GM12875 (cell line): ENCODE data around the gene KANSL3.
A peak's percentile ranks its signal among the peaks of the same experiment; 100 is the strongest.

Experiments used
- H3K4me3 ChIP-seq: one replicate; pipeline ENCODE4 v1.5.1; 2011; ENCODE audit warnings: low read depth, low read length, control low read depth
- TF ChIP-seq, protein P1 (sequence below): IDR thresholded peaks from 2 replicates; pipeline ENCODE4 v1.5.1; 2011; ENCODE audit warnings: low read depth, mild to moderate bottlenecking, control low read depth, inconsistent platforms, low read length, moderate library complexity, borderline replicate concordance; ENCODE audit not compliant: insufficient read depth

Gene KANSL3

DNA sequence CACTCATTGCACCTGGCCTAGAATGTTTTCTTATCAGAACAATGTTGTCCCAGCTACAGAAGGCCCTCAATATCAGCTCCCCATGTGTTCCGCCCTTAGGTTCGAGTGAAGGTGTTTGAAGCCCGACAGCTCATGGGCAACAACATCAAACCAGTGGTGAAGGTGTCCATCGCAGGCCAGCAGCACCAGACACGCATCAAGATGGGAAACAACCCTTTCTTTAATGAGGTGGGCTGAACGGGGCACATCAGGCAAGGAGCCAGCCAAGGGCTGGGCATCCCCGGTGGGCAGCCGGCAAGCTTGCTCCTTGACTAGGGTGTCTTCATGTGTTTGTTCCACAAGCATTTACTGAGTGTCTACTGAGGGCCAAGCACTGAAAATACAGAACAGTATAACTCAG is 13.7 kb upstream of the KANSL3 start:
- no peak overlapping the region for H3K4me3 ChIP-seq
- TF ChIP-seq, protein P1, sequence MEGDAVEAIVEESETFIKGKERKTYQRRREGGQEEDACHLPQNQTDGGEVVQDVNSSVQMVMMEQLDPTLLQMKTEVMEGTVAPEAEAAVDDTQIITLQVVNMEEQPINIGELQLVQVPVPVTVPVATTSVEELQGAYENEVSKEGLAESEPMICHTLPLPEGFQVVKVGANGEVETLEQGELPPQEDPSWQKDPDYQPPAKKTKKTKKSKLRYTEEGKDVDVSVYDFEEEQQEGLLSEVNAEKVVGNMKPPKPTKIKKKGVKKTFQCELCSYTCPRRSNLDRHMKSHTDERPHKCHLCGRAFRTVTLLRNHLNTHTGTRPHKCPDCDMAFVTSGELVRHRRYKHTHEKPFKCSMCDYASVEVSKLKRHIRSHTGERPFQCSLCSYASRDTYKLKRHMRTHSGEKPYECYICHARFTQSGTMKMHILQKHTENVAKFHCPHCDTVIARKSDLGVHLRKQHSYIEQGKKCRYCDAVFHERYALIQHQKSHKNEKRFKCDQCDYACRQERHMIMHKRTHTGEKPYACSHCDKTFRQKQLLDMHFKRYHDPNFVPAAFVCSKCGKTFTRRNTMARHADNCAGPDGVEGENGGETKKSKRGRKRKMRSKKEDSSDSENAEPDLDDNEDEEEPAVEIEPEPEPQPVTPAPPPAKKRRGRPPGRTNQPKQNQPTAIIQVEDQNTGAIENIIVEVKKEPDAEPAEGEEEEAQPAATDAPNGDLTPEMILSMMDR, result no peak

DNA sequence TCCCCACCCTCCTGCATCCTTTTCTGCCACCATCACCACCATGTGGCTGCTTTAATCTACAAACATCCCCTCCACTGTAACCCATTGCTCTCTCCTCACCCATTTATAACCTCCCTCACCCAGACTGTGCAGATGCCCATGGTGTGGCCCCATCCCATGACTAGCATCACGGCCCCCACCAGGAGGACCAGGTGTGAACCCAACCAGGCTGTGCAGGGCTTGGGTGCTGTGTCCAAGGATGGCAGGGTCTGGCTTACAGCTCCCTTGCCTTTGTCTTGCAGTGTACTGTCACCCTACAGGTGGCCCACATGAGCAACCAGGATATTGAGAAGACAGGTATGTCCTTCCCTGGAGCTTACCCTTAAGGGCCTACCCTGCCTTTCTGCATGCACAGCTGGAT is 11.2 kb upstream of the KANSL3 start:
- TF ChIP-seq, protein P1, result no peak
- no peak overlapping the region for H3K4me3 ChIP-seq

DNA sequence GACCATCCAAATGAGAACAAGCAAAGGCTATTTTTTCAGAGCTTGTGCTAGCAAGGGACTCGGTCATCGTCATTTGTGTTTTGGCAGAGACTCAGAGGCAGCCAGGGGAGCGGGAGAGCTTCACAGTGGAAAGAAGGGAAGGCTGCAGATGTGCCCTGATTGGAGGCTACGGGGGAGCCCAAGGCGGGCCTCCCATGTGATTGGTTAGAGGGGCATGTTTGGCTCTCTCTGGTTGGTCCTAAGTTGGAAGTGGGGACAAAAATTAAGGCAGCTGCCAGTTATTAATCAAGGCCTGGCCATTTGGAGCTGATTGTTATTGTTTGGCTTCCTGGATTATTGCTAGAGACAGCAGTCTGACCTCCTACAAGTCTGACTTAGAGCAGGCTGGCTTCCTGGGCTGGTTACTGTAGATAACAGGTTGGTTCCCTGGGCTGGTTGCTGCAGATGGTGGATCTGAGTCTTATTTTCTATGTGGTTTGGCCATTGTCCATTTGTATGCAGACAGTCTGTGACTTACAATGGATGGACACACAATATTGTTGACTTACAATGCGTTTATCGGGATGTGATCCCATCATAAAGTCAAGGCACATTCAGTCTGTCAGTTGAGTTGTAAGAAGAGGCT is 10.3 kb upstream of the KANSL3 start:
- no peak overlapping the region for H3K4me3 ChIP-seq
- TF ChIP-seq, protein P1, result no peak

DNA sequence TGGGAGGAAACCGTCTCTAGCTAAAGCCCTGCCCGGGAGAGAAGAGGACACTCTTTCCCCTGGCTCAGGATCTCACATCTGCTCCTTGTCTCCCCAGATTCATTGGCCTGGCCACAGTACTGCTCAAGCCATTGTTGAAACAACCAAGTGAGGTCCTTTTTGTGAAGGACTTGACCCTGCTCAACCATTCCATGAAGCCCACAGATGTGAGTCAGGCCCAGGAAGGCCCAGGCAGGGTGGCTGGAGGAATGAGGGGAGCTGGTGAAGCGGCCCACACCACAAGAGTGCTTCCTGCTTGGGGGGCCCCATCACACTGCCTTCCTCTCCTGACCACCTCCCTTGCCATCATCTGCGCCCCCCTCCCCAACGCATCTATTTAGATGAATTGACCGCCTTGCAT is 9.6 kb upstream of the KANSL3 start:
- H3K4me3 ChIP-seq, result no peak overlapping the region
- TF ChIP-seq, protein P1, result no peak

DNA sequence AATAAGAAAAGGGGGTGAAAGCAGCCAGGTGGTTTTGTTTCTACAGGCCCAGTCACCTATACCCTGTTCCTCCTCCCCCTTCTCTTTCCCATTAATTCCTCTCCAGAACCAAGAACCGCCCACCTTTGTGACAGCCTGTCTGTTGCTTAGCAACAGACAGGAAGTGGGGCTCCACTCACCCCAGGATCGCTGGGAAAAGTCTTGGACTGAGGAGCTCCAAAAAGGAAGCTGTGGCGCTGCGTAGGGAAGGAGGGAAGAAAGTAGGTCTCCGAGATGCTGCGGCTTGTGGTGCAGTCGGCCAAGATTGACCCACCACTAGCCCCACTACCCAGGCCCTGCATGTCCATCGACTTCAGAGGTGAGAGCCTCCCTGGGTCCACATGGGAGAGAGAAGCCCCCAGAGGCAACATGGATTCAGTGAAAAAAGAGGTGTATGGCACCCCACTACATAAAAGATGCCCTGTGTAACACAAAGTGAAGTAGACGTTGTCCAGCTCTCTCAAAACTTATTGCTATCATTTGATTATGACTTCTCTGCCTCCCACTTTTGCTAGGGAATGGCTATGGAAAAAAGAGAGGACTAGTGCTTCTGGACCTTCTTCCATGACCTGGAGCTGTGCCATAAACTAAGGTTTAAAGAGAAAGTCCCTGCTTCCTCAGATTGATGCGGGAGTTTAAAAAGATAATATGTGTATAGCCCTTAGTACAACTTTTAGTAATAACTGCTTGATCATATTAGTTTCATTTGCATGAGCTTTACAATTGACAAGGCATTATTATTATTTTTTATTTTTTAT is 4.7 kb upstream of the KANSL3 start, which contains the start of gene FER1L5:
FER1L5 (plus strand) TSS at position 201 of the 797 bp plus-strand sequence; CDS start at position 274, 73 bp downstream.
- H3K4me3 ChIP-seq, result no peak within 1 kb of the TSS
- TF ChIP-seq, protein P1, result no peak

DNA sequence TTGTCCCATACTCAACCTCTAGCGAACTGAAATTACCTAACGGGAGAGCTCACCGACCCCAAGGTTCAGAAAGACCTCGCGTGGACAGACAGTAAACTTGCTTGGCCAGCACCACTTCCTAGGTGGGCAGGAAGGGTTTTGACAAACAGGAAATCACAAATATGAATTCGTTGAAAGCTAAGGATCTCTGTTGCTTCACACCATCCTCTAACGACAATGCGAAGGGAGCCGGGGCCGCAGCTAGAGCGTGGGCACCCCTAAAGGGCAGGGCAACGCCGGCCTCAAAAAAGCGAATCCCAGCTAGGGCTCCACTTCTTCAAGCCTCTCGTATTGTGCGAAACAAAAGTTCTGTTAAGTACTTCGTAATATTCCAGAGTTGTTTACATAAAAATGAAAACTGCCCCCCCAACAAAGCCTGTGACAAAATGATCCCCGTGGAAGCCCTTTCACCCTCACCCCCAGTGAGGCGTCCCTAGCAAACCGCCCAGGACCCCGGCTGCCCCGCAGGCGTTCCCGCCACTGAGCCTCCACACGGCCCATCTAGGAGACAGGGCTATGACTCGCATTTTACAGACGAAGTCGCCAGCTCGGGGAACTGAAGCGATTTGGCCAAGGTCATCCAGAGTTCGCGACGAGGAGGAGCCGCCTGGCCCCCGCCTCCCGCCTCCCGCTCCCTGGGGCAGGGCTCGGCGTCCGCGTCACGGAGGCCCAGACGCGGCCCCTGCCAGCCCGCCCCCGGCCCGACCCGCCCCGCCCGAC is 548 bp downstream of the KANSL3 start:
- H3K4me3 ChIP-seq, result peak overlapping the region; percentile 53
- TF ChIP-seq, protein P1, result no peak
